Measurements from ENCODE around the gene GARS1.

- TF ChIP-seq, protein P1, sequence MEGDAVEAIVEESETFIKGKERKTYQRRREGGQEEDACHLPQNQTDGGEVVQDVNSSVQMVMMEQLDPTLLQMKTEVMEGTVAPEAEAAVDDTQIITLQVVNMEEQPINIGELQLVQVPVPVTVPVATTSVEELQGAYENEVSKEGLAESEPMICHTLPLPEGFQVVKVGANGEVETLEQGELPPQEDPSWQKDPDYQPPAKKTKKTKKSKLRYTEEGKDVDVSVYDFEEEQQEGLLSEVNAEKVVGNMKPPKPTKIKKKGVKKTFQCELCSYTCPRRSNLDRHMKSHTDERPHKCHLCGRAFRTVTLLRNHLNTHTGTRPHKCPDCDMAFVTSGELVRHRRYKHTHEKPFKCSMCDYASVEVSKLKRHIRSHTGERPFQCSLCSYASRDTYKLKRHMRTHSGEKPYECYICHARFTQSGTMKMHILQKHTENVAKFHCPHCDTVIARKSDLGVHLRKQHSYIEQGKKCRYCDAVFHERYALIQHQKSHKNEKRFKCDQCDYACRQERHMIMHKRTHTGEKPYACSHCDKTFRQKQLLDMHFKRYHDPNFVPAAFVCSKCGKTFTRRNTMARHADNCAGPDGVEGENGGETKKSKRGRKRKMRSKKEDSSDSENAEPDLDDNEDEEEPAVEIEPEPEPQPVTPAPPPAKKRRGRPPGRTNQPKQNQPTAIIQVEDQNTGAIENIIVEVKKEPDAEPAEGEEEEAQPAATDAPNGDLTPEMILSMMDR (IDR thresholded peaks at IDR 0.05; ENCODE audit: insufficient read depth, low read depth, low read length), result no peak
- no peak for TF ChIP-seq EZH2 (IDR thresholded peaks at IDR 0.05; ENCODE audit: insufficient read depth, low read length)
Observed at GRCh38 chr7:30664184-30664885, 69.7 kb downstream of the GARS1 start.
